Endothelial cell of umbilical vein (primary cell): Measurements from ENCODE around the gene FAM120B.

Source experiments
- CTCF ChIP-seq, 2 donors: IDR thresholded peaks; 1 replicate in 1 of 2; 2 replicates in 1 of 2; pipeline ENCODE4 v1.5.1; 2011; ENCODE audit warnings: low read length in 2 of 2, mild to moderate bottlenecking in 2 of 2, moderate library complexity in 2 of 2, control low read depth in 1 of 2, inconsistent platforms in 1 of 2, low read depth in 1 of 2; ENCODE audit not compliant: insufficient read depth in 1 of 2; ENCODE audit errors: extremely low read depth in 1 of 2
- EZH2 ChIP-seq: IDR thresholded peaks from 2 replicates; pipeline ENCODE4 v1.6.1; 2012; ENCODE audit warnings: borderline replicate concordance, low read depth, mild to moderate bottlenecking, moderate library complexity, low read length, inconsistent platforms; ENCODE audit not compliant: severe bottlenecking
- GATA2 ChIP-seq: IDR thresholded peaks from 2 replicates; pipeline ENCODE4 v1.7.0; 2011; ENCODE audit warnings: low read depth, mild to moderate bottlenecking, moderate library complexity, mixed read lengths, low read length; ENCODE audit not compliant: insufficient read length, insufficient read depth
- POLR2A ChIP-seq: IDR thresholded peaks from 2 replicates; pipeline ENCODE4 v1.6.1; 2012; ENCODE audit warnings: low read depth, mild to moderate bottlenecking, control low read depth, low read length
- POLR2AphosphoS5 ChIP-seq: IDR thresholded peaks from 2 replicates; pipeline ENCODE4 v1.6.1; 2012; ENCODE audit warnings: low read depth, mild to moderate bottlenecking, control low read depth, low read length, moderate library complexity; ENCODE audit not compliant: insufficient read depth

- TF ChIP-seq CTCF (IDR thresholded peaks at IDR 0.05; ENCODE audit: extremely low read depth in 1 of 2, insufficient read depth in 1 of 2, low read depth in 1 of 2, low read length in 2 of 2), result no peak
- no peak for TF ChIP-seq POLR2AphosphoS5
- TF ChIP-seq EZH2, result no peak
- TF ChIP-seq GATA2, result no peak
- no peak for TF ChIP-seq POLR2A
Measured at GRCh38 chr6:170274713-170275560, 31.6 kb upstream of the FAM120B start.
